CD4-positive, alpha-beta T cell (primary cell): Measurements from ENCODE around the gene CDT1. TPM values are rescaled to one million over a fixed set of nuclear protein-coding genes. Genes with fewer than 3 reads are reported as not detected.

Source experiments
- ATAC-seq: fragments of 200-7000 bp; cut with Tn5 transposase; one replicate; pipeline ENCODE4 v1.10.0; 2022; ENCODE audit warnings: mild to moderate bottlenecking; ENCODE audit not compliant: poor library complexity
- CTCF ChIA-PET: fragments of 350-600 bp; sonication (Branson Sonifier 250); formaldehyde crosslinking; loops from one replicate; lab custom pipeline; 2021; ENCODE audit warnings: antibody characterized with exemption, inconsistent platforms; lab: Charles Lee
- POLR2A ChIA-PET: fragments of 350-600 bp; sonication (Branson Sonifier 250); formaldehyde crosslinking; loops from one replicate; lab custom pipeline; 2021; ENCODE audit warnings: antibody characterized with exemption, inconsistent platforms; lab: Charles Lee
- DNase-seq, 14 experiments: peaks; one replicate each; pipeline ENCODE4 v3.0.0-alpha.2; 2013 to 2020; ENCODE audit warnings: mixed read lengths in 2 of 14
- H3K27ac ChIP-seq, 2 donors: one replicate each; pipeline versions ENCODE4 v1.5.1 to v1.7.0; 2013; ENCODE audit warnings: low read length in 2 of 2, low read depth in 1 of 2, mild to moderate bottlenecking in 1 of 2
- H3K27me3 ChIP-seq, 2 experiments: 1 replicate in 1 of 2; 2 replicates in 1 of 2; pipeline versions ENCODE4 v1.6.1 to v1.7.0; 2013; ENCODE audit warnings: low read length in 2 of 2, control low read depth in 1 of 2, mild to moderate bottlenecking in 1 of 2, moderate library complexity in 1 of 2; ENCODE audit not compliant: insufficient read depth in 2 of 2, control insufficient read depth in 1 of 2
- H3K36me3 ChIP-seq: one replicate; pipeline ENCODE4 v1.6.1; 2013; ENCODE audit warnings: low read length, control low read depth; ENCODE audit not compliant: insufficient read depth
- H3K4me1 ChIP-seq: one replicate; pipeline ENCODE4 v1.6.1; 2013; ENCODE audit warnings: low read length, control low read depth; ENCODE audit not compliant: insufficient read depth
- H3K4me3 ChIP-seq: one replicate; pipeline ENCODE4 v1.5.1; 2013; ENCODE audit warnings: mild to moderate bottlenecking, low read length, moderate library complexity
- H3K9me3 ChIP-seq, 2 experiments: 1 replicate in 1 of 2; 2 replicates in 1 of 2; pipeline versions ENCODE4 v1.6.1 to v1.7.0; 2013; ENCODE audit warnings: low read length in 2 of 2, mild to moderate bottlenecking in 2 of 2, control low read depth in 1 of 2, moderate library complexity in 1 of 2; ENCODE audit not compliant: control insufficient read depth in 1 of 2, insufficient read depth in 1 of 2
- H3K27ac Mint-ChIP-seq: one replicate; pipeline ENCODE4 v1.8.0; 2020; ENCODE audit warnings: mixed read lengths
- H3K27me3 Mint-ChIP-seq: one replicate; pipeline ENCODE4 v1.8.0; 2021; ENCODE audit warnings: mixed read lengths
- H3K36me3 Mint-ChIP-seq: one replicate; pipeline ENCODE4 v1.8.0; 2021; ENCODE audit warnings: low read depth, mixed read lengths
- H3K4me1 Mint-ChIP-seq: one replicate; pipeline ENCODE4 v1.8.0; 2021; ENCODE audit warnings: low read depth, mixed read lengths
- H3K4me3 Mint-ChIP-seq: one replicate; pipeline ENCODE4 v1.8.0; 2020; ENCODE audit warnings: mild to moderate bottlenecking, mixed read lengths
- H3K9me3 Mint-ChIP-seq: one replicate; pipeline ENCODE4 v1.8.0; 2020; ENCODE audit warnings: mixed read lengths
- intact Hi-C, 2 experiments: fragments of 100-400 bp; cut with DNase I in 1 of 2; cut with micrococcal nuclease in 1 of 2; formaldehyde crosslinking; loops; one replicate each; pipeline versions ENCODE4 v1.15.1 to v1.9.0; 2023 to 2025; cut with DNase I, micrococcal nuclease
- total RNA-seq, 174 experiments: library from RNA in 2 of 174; stranded (reverse) in 2 of 174; gene quantifications; one replicate each; pipeline ENCODE4 v1.2.3 and lab custom pipeline; 2021 to 2026
- TF ChIP-seq, protein P1 (sequence below): fragments of 200-600 bp; IDR thresholded peaks from one replicate; pipeline ENCODE4 v1.8.0; 2022; ENCODE audit warnings: antibody characterized with exemption, mild to moderate bottlenecking

CDT1 gene
- total RNA-seq, 2 experiments from 2014 or later, result 0.47 to 1.0 TPM

DNA sequence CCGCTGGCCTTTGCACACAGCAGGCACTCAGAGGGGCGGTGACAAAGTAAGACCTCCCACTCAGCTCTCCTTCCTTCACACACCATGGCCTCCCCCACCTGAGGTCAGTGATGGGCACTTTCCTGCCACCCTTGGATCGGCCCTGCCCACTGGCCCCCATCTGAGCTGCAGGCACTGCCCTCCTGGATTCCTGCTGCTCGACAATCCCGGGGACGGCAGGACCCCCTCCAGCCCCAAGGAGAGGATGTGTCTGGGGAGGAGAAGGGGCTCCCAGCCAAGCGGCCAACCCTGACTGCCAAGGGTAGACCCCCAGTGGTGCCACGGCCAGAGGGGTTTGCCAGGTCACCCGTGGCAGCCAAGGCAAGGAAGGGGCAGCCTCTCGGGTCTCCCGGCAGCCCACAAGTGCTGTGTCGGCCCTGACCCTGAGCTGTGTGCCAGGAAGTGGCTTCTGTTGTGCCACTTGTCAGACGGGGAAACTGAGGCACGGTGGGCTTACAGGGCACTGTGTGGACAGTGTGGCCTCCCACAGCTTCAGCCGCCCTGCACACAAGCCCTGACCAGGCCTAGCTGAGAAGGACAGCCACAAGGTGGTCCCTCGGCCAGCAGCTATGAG, 41.2 kb upstream of the CDT1 start:
- Mint-ChIP-seq H3K27me3 (no peaks in the 10 kb centered on the region), H3K36me3 (peaks cover 5% of the 10 kb centered on the region), H3K4me3 (no peak overlapping the region), H3K4me1 (peaks cover 19% of the 10 kb centered on the region), H3K27ac (no peak overlapping the region), H3K9me3 (no peaks in the 10 kb centered on the region)
- ChIA-PET POLR2A (interaction anchor here (0.9 to 1.5 kb wide), 2 partner anchors 60 to 61 kb away, joined by 3 to 4 read pairs; no protein-coding TSS in a partner anchor), CTCF (no interaction called here)
- Histone ChIP-seq H3K27me3 (no peaks in the 10 kb centered on the region), H3K9me3 (peaks cover 0 to 10% of the 10 kb centered on the region in 2 experiments), H3K4me1 (peaks cover 87% of the 10 kb centered on the region), H3K27ac (no peak overlapping the region), H3K4me3 (no peak overlapping the region), H3K36me3 (peaks cover 20% of the 10 kb centered on the region)
- intact Hi-C loops, result no loop called here
- TF ChIP-seq, protein P1, sequence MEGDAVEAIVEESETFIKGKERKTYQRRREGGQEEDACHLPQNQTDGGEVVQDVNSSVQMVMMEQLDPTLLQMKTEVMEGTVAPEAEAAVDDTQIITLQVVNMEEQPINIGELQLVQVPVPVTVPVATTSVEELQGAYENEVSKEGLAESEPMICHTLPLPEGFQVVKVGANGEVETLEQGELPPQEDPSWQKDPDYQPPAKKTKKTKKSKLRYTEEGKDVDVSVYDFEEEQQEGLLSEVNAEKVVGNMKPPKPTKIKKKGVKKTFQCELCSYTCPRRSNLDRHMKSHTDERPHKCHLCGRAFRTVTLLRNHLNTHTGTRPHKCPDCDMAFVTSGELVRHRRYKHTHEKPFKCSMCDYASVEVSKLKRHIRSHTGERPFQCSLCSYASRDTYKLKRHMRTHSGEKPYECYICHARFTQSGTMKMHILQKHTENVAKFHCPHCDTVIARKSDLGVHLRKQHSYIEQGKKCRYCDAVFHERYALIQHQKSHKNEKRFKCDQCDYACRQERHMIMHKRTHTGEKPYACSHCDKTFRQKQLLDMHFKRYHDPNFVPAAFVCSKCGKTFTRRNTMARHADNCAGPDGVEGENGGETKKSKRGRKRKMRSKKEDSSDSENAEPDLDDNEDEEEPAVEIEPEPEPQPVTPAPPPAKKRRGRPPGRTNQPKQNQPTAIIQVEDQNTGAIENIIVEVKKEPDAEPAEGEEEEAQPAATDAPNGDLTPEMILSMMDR, result no peak
- ATAC-seq (no peak), DNase-seq (no peak)

DNA sequence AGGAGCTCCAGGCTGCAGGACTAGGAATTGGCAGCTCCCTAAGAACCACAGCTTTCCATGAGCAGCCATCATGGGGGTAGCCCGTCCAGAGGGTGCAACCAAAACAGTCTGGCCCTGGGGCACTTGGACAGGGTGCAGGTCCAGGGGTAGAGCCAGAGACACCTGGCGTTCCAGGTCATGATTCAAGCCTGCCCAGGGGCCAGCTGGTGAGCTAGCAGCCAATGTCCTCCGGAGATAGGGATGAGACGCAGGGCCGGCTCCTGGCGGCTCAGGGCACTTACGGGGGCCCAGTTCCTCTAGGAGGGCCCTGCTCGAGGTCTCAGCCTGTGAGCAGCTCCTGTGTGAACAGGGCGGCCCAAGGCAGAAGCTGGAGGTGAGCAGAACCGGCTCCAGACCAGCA, 40.6 kb upstream of the CDT1 start:
- H3K27me3 ChIP-seq, result no peaks in the 10 kb centered on the region
- ChIA-PET POLR2A (interaction anchor here (0.9 to 1.5 kb wide), 2 partner anchors 61 to 62 kb away, joined by 3 to 4 read pairs; no protein-coding TSS in a partner anchor), CTCF (no interaction called here)
- DNase-seq, result no peak
- peaks cover 20% of the 10 kb centered on the region for H3K36me3 ChIP-seq
- H3K4me3 ChIP-seq, result no peak overlapping the region
- peaks cover 22% of the 10 kb centered on the region for H3K4me1 Mint-ChIP-seq
- no peaks in the 10 kb centered on the region for H3K27me3 Mint-ChIP-seq
- peaks cover 5% of the 10 kb centered on the region for H3K36me3 Mint-ChIP-seq
- peaks cover 87% of the 10 kb centered on the region for H3K4me1 ChIP-seq
- peaks cover 0 to 10% of the 10 kb centered on the region in 2 experiments for H3K9me3 ChIP-seq
- TF ChIP-seq, protein P1, result no peak
- H3K9me3 Mint-ChIP-seq, result no peaks in the 10 kb centered on the region
- H3K4me3 Mint-ChIP-seq, result no peak overlapping the region
- no peak overlapping the region for H3K27ac Mint-ChIP-seq
- ATAC-seq, result no peak
- no peak overlapping the region for H3K27ac ChIP-seq
- intact Hi-C loops, result no loop called here

DNA sequence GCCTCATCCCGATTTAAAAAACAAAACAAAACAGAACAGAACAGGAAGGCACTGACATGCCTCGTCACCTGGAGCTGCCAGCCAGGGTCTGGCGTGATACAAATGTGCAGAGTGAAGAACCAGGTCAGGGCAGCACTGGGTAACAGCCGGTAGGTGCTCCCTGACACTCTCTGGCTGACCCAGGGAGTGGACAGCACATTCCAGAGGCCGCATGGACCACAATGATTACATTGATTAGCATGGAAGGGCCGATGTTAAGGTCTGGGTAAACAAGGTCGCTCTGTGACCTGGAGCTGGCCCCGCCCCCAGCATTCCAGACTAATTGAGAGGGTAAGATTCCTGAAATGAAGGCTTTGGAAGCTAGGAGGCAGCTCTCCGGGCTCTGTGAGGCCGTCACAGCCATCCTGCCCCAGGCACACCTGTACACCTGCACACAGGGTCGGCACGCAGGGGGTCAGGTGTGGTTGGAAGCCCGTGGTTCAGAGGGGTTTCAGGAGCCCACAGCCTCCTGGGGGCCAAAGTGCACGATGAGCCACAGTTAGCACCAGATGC, 40.0 kb upstream of the CDT1 start:
- Histone ChIP-seq H3K27me3 (no peaks in the 10 kb centered on the region), H3K4me3 (no peak overlapping the region), H3K27ac (no peak overlapping the region), H3K4me1 (peaks cover 87% of the 10 kb centered on the region), H3K9me3 (peaks cover 0 to 6% of the 10 kb centered on the region in 2 experiments), H3K36me3 (peaks cover 20% of the 10 kb centered on the region)
- intact Hi-C loops, result no loop called here
- no peak overlapping the region for H3K4me3 Mint-ChIP-seq
- H3K27ac Mint-ChIP-seq, result no peak overlapping the region
- POLR2A ChIA-PET, result interaction anchor here (1.5 kb wide), 1 partner anchor 61 kb away, joined by 4 read pairs; no protein-coding TSS in a partner anchor
- no peaks in the 10 kb centered on the region for H3K27me3 Mint-ChIP-seq
- H3K9me3 Mint-ChIP-seq, result no peaks in the 10 kb centered on the region
- ATAC-seq (no peak), DNase-seq (no peak)
- H3K36me3 Mint-ChIP-seq, result peaks cover 5% of the 10 kb centered on the region
- TF ChIP-seq, protein P1, result no peak
- H3K4me1 Mint-ChIP-seq, result peaks cover 19% of the 10 kb centered on the region
- CTCF ChIA-PET, result no interaction called here
